SK-N-SH treated with all-trans-retinoic acid at 6 μM for 48 hours (cell line): ENCODE results near the gene KRT80.

Source experiments
- ATAC-seq: fragments of 200-7000 bp; cut with Tn5 transposase; 3 replicates; pipeline ENCODE4 v1.9.1; 2020; ENCODE audit warnings: mild to moderate bottlenecking, moderate library complexity
- ARNTL ChIP-seq: fragments of 450-650 bp; formaldehyde crosslinking; IDR thresholded peaks from 2 replicates; pipeline ENCODE4 v1.5.0; 2020; ENCODE audit warnings: low read depth, mild to moderate bottlenecking, moderate library complexity, borderline replicate concordance
- CREB5 ChIP-seq: fragments of 250-450 bp; sonication (Bioruptor Pico); IDR thresholded peaks from 2 replicates; pipeline ENCODE4 v1.5.1; 2020; ENCODE audit warnings: low read depth, mild to moderate bottlenecking, moderate library complexity
- CSDC2 ChIP-seq: fragments of 250-450 bp; sonication (Bioruptor Pico); IDR thresholded peaks from 2 replicates; pipeline ENCODE4 v1.5.0; 2020; ENCODE audit warnings: mild to moderate bottlenecking, moderate library complexity
- CSRNP3 ChIP-seq: fragments of 250-450 bp; sonication (Bioruptor Pico); IDR thresholded peaks from 2 replicates; pipeline ENCODE4 v1.5.1; 2021; ENCODE audit warnings: mild to moderate bottlenecking, moderate library complexity
- GLIS3 ChIP-seq: fragments of 250-450 bp; sonication (Bioruptor Pico); IDR thresholded peaks from 2 replicates; pipeline ENCODE4 v1.5.0; 2020; ENCODE audit warnings: mild to moderate bottlenecking, moderate library complexity
- ISL1 ChIP-seq: fragments of 250-450 bp; sonication (Bioruptor Pico); IDR thresholded peaks from 2 replicates; pipeline ENCODE4 v2.1.2; 2022; ENCODE audit warnings: mild to moderate bottlenecking, moderate library complexity
- PATZ1 ChIP-seq: fragments of 250-450 bp; sonication (Bioruptor Pico); IDR thresholded peaks from 2 replicates; pipeline ENCODE4 v1.8.0; 2020; ENCODE audit warnings: mild to moderate bottlenecking, moderate library complexity, borderline replicate concordance
- SNAI2 ChIP-seq: fragments of 250-450 bp; sonication (Bioruptor Pico); IDR thresholded peaks from 2 replicates; pipeline ENCODE4 v1.5.0; 2020; ENCODE audit warnings: mild to moderate bottlenecking, moderate library complexity
- TOX ChIP-seq: fragments of 250-450 bp; sonication (Bioruptor Pico); IDR thresholded peaks from 2 replicates; pipeline ENCODE4 v1.8.0; 2021; ENCODE audit warnings: mild to moderate bottlenecking, moderate library complexity, borderline replicate concordance
- TSHZ2 ChIP-seq: fragments of 250-450 bp; sonication (Bioruptor Pico); IDR thresholded peaks from 2 replicates; pipeline ENCODE4 v1.5.0; 2020; ENCODE audit warnings: mild to moderate bottlenecking, moderate library complexity
- ZC3H10 ChIP-seq: fragments of 250-450 bp; sonication (Bioruptor Pico); IDR thresholded peaks from 2 replicates; pipeline ENCODE4 v1.5.1; 2021; ENCODE audit warnings: mild to moderate bottlenecking, moderate library complexity
- ZFP3 ChIP-seq: fragments of 250-450 bp; sonication (Bioruptor Pico); IDR thresholded peaks from 2 replicates; pipeline ENCODE4 v1.5.0; 2020; ENCODE audit warnings: mild to moderate bottlenecking, moderate library complexity
- ZNF565 ChIP-seq: fragments of 450-650 bp; formaldehyde crosslinking; conservative IDR thresholded peaks from 2 replicates; pipeline ENCODE4 v1.5.0; 2020; ENCODE audit warnings: low read depth, mild to moderate bottlenecking, moderate library complexity
- ZNF70 ChIP-seq: fragments of 450-650 bp; formaldehyde crosslinking; IDR thresholded peaks from 2 replicates; pipeline ENCODE4 v1.5.0; 2020; ENCODE audit warnings: mild to moderate bottlenecking, moderate library complexity
- ZNF8 ChIP-seq: fragments of 450-650 bp; formaldehyde crosslinking; IDR thresholded peaks from 2 replicates; pipeline ENCODE4 v1.5.0; 2020; ENCODE audit warnings: mild to moderate bottlenecking, moderate library complexity

Gene KRT80

GRCh38 chr12:52203079-52203921, 11.5 kb upstream of the KRT80 start:
- TF ChIP-seq ZNF70 (CRISPR knock-in tag) (0 out of 2 replicates have a peak, but pooled peaks have one; percentile 39), CSDC2 (CRISPR knock-in tag) (no peak), CREB5 (CRISPR knock-in tag) (no peak)
- peak; percentile 5 for ATAC-seq

- peak; percentile 3; the same call in 1 of the 3 replicates for ATAC-seq
- TF ChIP-seq ZNF70 (CRISPR knock-in tag) (no peak), ZNF565 (no peak), ISL1 (no peak), ZFP3 (CRISPR knock-in tag) (no peak), ZNF8 (CRISPR knock-in tag) (no peak), CREB5 (CRISPR knock-in tag) (no peak), SNAI2 (CRISPR knock-in tag) (no peak), GLIS3 (CRISPR knock-in tag) (no peak), PATZ1 (CRISPR knock-in tag) (no peak), ZC3H10 (no peak), CSRNP3 (no peak), TSHZ2 (no peak)
Measured at GRCh38 chr12:52202361-52203078, 10.7 kb upstream of the KRT80 start.

GRCh38 chr12:52201451-52201839, 9.6 kb upstream of the KRT80 start:
- ATAC-seq: no peak
- TF ChIP-seq TSHZ2: no peak
- no peak for TF ChIP-seq ISL1
- no peak for TF ChIP-seq GLIS3 (CRISPR knock-in tag)
- TF ChIP-seq ARNTL (CRISPR knock-in tag): no peak
- TF ChIP-seq SNAI2 (CRISPR knock-in tag): no peak
- no peak for TF ChIP-seq ZNF565
- no peak for TF ChIP-seq TOX (CRISPR knock-in tag)
